Prostate gland (tissue), 2 donors: ENCODE data around the gene PHKB. TPM values are rescaled to one million over a fixed set of nuclear protein-coding genes. Genes with fewer than 3 reads are reported as not detected.

ENCODE experiments used
- DNase-seq: peaks from one replicate; pipeline ENCODE4 v3.0.0-alpha.2; 2019; ENCODE audit warnings: low spot score
- H3K27ac ChIP-seq, 2 donors: fragments of 200-600 bp; sonication (generic); 2 replicates each; pipeline ENCODE4 v1.5.1; 2017 to 2019
- H3K27me3 ChIP-seq: fragments of 200-600 bp; sonication (generic); replicated peaks from 2 replicates; pipeline ENCODE4 v1.5.1; 2019; ENCODE audit not compliant: insufficient read depth
- H3K36me3 ChIP-seq, 2 donors: fragments of 200-600 bp; sonication (generic); 1 replicate in 1 of 2; 2 replicates in 1 of 2; pipeline versions ENCODE4 v1.5.1 to v1.8.1; 2017 to 2019
- H3K4me1 ChIP-seq: fragments of 200-600 bp; sonication (generic); replicated peaks from 2 replicates; pipeline ENCODE4 v1.5.1; 2019
- H3K4me3 ChIP-seq, 2 donors: fragments of 200-600 bp; sonication (generic); 2 replicates each; pipeline ENCODE4 v1.5.1; 2017 to 2019
- H3K9me3 ChIP-seq: fragments of 200-600 bp; sonication (generic); 2 replicates; pipeline ENCODE4 v1.5.1; 2017
- CTCF ChIP-seq, 4 experiments: fragments of 200-600 bp in 2 of 4; fragments of 450-650 bp in 2 of 4; sonication (generic) in 2 of 4; IDR thresholded peaks; 1 replicate in 3 of 4; 2 replicates in 1 of 4; pipeline ENCODE4 v1.5.1; 2016 to 2019; ENCODE audit warnings: antibody characterized with exemption in 4 of 4, mild to moderate bottlenecking in 2 of 4, moderate library complexity in 2 of 4
- POLR2A ChIP-seq: fragments of 450-650 bp; IDR thresholded peaks from one replicate; pipeline ENCODE4 v1.6.1; 2016; ENCODE audit warnings: antibody characterized with exemption, mild to moderate bottlenecking
- POLR2AphosphoS5 ChIP-seq: sonication (generic); formaldehyde crosslinking; IDR thresholded peaks from one replicate; pipeline ENCODE4 v1.6.1; 2017; ENCODE audit warnings: antibody characterized with exemption
- WGBS: methylation state at CpG from one replicate; pipeline ENCODE4 v1.1.5; 2018; 5-methylcytosine and 5-hydroxymethylcytosine counted together
- intact Hi-C: fragments of 100-400 bp; cut with DNase I; formaldehyde crosslinking; loops from one replicate; pipeline ENCODE4 v1.14.2; 2022
- total RNA-seq, 2 donors: library from RNA; depleted of rRNA; stranded (reverse); fragments of >200 nt; gene quantifications; one replicate each; pipeline ENCODE4 v1.1.0, GENCODE V29; 2016

The PHKB gene
- total RNA-seq, 2 donors from 2014 or later, result 70.1 to 93.7 TPM

GRCh38 chr16:47567321-47567720 lies 106.2 kb downstream of the PHKB start:
- Histone ChIP-seq H3K9me3 (no peaks in the 10 kb centered on the region), H3K4me1 (no peaks in the 10 kb centered on the region), H3K4me3 (no peak overlapping the region), H3K36me3 (no peaks in the 10 kb centered on the region), H3K27me3 (no peaks in the 10 kb centered on the region), H3K27ac (no peak overlapping the region)
- 98% methylated on average over 2 of the region's 2 CpGs for WGBS
- DNase-seq, result no peak
- TF ChIP-seq CTCF (IDR thresholded peaks at IDR 0.05), result no peak
- no peak for TF ChIP-seq POLR2AphosphoS5
- TF ChIP-seq POLR2A, result no peak
- intact Hi-C loops, result no loop called here

- no peak for TF ChIP-seq CTCF (IDR thresholded peaks at IDR 0.05)
- TF ChIP-seq POLR2A, result no peak
- TF ChIP-seq POLR2AphosphoS5, result no peak
- DNase-seq, result no peak
- Histone ChIP-seq H3K27me3 (no peaks in the 10 kb centered on the region), H3K4me3 (no peak overlapping the region), H3K4me1 (no peaks in the 10 kb centered on the region), H3K36me3 (no peaks in the 10 kb centered on the region), H3K27ac (no peak overlapping the region), H3K9me3 (no peaks in the 10 kb centered on the region)
- intact Hi-C loops, result no loop called here
- 97% methylated on average over 1 of the region's 1 CpG for WGBS
These were observed 107.2 kb downstream of the PHKB start for GRCh38 chr16:47568351-47568750.

DNA sequence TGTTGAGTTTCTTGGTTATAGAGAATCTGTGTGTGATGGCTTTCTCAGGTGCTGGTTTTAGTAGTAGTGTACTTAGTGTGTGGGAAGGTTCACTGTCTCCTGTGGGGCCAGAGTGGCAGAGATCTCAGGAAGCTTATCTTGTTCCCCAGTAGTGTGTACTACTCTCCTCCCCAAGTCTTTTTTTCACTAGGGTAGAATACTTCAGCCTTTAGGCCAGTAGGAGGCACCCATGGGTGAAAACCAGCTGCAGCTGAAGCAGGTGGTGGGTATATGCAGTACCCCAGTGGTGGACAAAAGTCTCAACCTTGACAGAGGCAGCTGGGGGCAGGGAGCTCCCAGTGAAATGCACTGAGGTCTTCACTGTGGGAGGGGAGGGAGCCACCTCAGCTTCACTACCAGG lies 109.9 kb downstream of the PHKB start:
- DNase-seq, result no peak
- Histone ChIP-seq H3K9me3 (no peaks in the 10 kb centered on the region), H3K36me3 (no peaks in the 10 kb centered on the region), H3K27ac (no peak overlapping the region), H3K4me3 (no peak overlapping the region), H3K4me1 (no peaks in the 10 kb centered on the region), H3K27me3 (no peaks in the 10 kb centered on the region)
- TF ChIP-seq CTCF (IDR thresholded peaks at IDR 0.05) (no peak), POLR2AphosphoS5 (no peak), POLR2A (no peak)
- intact Hi-C loops, result no loop called here

GRCh38 chr16:47571711-47572110 lies 110.6 kb downstream of the PHKB start:
- intact Hi-C loops, result no loop called here
- TF ChIP-seq CTCF (IDR thresholded peaks at IDR 0.05) (no peak), POLR2A (no peak), POLR2AphosphoS5 (no peak)
- DNase-seq, result no peak

GRCh38 chr16:47574091-47575054 lies 113.2 kb downstream of the PHKB start:
- no peak overlapping the region for H3K4me3 ChIP-seq
- no peaks in the 10 kb centered on the region for H3K27me3 ChIP-seq
- H3K4me1 ChIP-seq, result no peaks in the 10 kb centered on the region
- WGBS, result 87% methylated on average over 5 of the region's 5 CpGs
- no peaks in the 10 kb centered on the region for H3K9me3 ChIP-seq
- DNase-seq, result no peak
- intact Hi-C loops, result no loop called here
- no peak for TF ChIP-seq POLR2AphosphoS5
- no peak for TF ChIP-seq POLR2A
- no peak for TF ChIP-seq CTCF (IDR thresholded peaks at IDR 0.05)
- H3K27ac ChIP-seq, result no peak overlapping the region
- no peaks in the 10 kb centered on the region for H3K36me3 ChIP-seq

More at GRCh38 chr16:47571711-47572110, 110.6 kb downstream of the PHKB start:
- Histone ChIP-seq H3K4me1 (no peaks in the 10 kb centered on the region), H3K4me3 (no peak overlapping the region), H3K27ac (no peak overlapping the region), H3K36me3 (no peaks in the 10 kb centered on the region), H3K27me3 (no peaks in the 10 kb centered on the region), H3K9me3 (no peaks in the 10 kb centered on the region)
- WGBS, result 94% methylated on average over 3 of the region's 3 CpGs
